Inflammatory macrophage treated with lipopolysaccharide for 4 hours (primary cell): ENCODE results near the gene CYP4F2.
"Not testable (repeated sequence)": the region's sequence is repeated elsewhere in the genome, so short reads cannot be mapped to it uniquely, and the experiment has no call there.

Source experiments
- DNase-seq: peaks from one replicate; pipeline ENCODE4 v3.0.0-alpha.2; 2020

Gene CYP4F2, protein sequence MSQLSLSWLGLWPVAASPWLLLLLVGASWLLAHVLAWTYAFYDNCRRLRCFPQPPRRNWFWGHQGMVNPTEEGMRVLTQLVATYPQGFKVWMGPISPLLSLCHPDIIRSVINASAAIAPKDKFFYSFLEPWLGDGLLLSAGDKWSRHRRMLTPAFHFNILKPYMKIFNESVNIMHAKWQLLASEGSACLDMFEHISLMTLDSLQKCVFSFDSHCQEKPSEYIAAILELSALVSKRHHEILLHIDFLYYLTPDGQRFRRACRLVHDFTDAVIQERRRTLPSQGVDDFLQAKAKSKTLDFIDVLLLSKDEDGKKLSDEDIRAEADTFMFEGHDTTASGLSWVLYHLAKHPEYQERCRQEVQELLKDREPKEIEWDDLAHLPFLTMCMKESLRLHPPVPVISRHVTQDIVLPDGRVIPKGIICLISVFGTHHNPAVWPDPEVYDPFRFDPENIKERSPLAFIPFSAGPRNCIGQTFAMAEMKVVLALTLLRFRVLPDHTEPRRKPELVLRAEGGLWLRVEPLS

DNA sequence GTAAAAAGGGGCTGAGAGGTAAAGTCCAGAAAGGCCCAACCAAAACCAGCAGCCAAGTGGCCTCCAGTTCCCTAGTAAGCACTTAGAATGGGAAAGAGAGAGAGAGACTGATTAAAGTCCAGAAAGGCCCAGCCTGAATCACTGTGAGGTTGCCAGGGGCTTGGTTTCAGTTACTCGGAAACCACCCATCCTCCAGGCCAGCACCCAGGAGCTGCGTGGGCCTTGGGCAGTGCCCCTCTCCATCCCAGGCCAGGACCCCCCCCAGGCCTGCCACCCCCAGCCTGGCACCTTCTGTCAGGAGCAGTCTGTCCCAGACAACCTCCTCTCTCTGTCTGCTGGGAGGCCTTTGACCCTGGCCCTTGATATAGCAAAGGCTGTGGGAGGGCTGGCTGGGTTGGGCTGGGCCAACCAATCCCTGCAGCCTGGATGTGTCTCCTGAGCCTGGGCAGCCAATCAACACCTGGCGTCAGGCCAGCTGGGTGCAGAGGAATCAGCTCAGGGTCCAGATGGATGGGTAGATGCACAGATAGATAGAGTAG is at the start of gene CYP4F2:
TSS of gene CYP4F2 (minus strand) at position 337 of the 539 bp plus-strand sequence. CDS start 463 bp downstream, outside the sequence.
- DNase-seq = no peak

DNA sequence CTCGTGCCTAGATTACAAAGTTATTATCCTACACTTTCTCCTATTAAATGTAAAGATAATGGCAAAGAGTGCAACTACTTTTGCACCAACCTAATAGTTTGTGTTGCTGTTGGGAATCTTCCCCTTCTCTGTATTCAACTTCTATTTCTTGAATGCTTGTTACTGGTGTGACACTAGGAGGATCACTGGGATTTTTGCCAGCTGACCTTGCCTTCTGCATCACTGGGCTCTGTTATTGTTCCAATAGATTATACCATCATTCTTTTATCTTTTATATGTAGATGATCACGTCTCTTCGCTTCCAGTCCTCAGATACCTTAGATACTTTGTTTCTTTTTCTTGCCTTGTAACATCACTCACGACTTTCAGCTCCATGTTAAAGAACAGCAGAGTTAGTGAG is 47.4 kb upstream of the CYP4F2 start:
- no peak for DNase-seq

DNA sequence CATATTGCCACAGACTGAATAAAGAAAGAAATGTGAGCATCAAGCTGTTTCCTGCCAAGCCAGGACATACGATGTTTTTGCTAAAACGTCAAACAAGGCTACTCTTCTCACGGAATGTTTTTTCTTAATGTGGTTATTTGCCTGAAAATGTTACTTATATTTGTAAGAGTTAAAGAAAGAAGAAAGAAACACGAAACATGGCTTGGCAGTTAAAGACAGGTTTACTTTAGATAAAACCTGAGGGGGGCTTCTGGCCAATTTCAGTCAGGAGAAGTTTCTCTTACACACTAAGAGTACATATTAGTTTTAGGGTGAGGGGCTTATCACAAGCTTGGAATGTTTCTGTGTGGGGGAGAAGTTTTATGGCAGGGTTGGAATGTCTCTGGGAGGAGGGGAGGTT is 46.5 kb upstream of the CYP4F2 start:
- no peak for DNase-seq

DNA sequence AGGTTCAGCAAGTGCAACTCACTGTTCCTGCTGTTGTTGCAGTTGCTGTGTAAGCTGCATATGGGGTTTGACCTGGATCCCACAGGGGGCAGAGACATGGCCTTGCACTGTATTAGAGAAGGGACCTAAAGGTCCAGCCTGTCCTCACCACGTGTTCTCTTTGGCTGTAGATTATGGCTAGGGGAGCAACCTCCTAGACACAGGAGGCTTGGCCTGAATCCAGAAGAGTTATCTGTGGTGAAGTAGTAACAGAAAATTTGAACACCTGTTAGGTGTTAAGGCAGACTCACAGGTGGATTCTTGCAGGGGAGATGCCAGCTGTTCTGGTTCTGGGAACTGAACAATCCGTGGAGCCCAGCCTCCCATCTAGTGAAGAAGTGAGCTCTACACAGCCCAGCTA is 39.9 kb upstream of the CYP4F2 start:
- DNase-seq = no peak

DNA sequence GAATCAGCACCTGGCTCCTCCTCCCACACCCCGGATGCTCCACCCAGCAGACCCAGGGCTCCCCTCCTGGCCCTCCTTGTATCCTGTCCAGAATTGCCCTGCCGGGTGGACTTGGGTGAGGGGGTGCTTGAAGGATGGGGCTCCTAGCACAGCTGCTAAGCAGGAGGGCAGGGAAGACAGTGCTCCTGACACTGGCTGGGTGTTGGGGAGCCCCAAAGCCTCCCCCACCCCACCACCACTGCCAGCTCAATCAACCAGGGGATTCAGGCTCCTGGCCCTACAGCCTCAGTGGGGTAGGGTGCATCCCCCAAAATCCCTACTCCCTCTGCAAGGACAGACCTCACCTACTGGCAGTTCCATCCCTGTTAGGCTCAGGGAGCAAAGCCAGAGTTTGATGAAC is 39.1 kb upstream of the CYP4F2 start:
- DNase-seq = no peak

DNA sequence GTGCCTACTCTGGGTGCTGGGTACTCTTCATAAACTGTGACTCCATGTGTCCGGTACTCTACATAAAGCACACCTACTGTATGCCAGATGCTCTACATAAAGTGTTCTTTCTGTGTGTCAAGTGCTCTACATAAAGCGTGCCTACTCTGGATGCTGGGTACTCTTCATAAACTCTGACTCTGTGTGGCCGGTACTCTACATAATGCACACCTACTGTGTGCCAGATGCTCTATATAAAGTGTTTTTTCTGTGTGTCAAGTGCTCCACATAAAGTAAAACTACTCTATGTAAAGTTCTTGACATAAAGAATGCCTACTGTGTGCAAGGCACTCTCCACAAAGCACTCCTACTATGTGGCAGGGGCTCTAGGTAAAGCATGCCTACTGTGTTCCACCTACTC is 38.3 kb upstream of the CYP4F2 start:
- no peak for DNase-seq

DNA sequence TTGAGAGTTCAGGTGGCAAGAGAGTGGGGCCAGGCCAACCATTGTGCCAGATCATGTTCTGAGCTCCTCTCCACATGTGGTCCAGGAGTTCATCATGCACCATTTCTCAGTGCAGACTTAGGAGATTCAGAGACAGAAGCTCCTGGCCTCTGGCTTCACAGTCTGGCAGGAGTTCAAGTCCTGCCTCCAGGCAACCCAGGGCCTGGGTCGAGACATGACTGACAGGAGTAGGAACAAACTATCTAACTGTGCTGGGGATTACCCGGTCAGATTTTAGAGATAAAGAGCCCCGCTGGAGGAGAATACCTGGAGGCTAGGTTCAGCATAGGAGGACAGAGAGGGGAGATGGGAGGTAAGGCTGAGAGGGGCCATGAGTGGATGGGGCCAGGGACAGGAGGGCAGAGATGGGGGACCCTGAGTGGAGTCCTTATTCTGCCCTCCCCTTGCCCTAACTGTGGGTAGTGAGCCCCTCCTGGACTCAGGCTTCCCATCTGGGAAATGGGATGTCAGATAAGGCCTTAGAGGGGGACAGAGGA is 37.4 kb upstream of the CYP4F2 start:
- no peak for DNase-seq

DNA sequence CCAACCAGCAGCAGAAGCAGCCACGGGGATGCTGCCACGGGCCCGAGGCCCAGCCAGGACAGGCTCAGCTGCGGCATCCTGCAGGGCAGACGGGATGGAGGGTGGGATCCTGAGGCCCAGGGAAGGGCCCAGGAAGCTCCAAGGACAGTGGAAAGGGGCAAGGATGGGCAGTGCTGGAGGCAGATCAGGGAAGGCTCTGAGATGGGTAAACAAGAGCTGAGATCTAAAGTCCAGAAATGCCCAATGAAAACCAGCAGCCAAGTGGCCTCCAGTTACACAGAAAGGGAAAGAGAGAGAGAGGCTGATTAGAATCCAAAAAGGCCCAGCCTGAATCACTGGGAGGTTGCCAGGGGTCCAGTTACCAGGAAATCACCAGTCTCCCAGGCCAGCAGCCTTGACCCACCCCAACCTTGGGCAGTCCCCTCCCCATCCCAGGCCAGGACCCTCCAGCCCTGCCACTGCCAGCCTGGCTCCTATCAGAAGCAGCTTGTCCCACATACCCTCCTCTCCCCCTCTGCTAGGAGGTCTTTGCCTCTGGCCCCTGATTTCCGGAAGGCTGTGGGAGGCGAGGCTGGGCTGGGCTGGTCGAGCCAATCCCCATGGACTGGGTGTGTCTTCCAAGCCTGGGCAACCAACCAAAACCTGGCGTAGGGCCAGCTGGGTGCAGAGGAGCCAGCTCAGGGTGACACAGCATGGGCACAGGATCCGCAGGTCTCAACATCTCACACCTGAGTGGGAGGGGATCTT is 36.6 kb upstream of the CYP4F2 start, which contains the start of gene CYP4F11:
TSS of gene CYP4F11 (minus strand) at position 198 of the 747 bp plus-strand sequence. CDS start at position 77, 121 bp downstream.
- DNase-seq = no peak

DNA sequence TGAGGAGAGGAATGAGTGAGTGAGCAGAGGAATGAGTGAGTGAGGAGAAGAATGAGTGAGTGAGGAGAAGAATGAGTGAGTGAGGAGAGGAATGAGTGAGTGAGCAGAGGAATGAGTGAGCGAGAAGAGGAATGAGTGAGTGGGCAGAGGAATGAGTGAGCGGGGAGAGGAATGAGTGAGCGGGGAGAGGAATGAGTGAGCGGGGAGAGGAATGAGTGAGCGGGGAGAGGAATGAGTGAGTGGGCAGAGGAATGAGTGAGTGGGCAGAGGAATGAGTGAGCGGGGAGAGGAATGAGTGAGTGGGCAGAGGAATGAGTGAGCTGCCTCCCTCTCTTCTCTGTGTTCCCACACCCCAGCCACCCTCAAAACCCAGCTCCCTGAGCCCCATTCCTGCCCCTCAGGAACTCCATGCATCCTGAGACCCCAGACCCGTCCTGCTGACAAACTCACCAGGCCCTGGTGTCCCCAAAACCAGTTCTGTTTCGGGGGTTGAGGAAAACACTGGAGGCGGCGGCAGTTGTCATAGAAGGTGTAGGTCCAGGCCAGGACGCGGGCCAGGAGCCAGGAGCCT is 36.0 kb upstream of the CYP4F2 start:
- not testable (repeated sequence) for DNase-seq

DNA sequence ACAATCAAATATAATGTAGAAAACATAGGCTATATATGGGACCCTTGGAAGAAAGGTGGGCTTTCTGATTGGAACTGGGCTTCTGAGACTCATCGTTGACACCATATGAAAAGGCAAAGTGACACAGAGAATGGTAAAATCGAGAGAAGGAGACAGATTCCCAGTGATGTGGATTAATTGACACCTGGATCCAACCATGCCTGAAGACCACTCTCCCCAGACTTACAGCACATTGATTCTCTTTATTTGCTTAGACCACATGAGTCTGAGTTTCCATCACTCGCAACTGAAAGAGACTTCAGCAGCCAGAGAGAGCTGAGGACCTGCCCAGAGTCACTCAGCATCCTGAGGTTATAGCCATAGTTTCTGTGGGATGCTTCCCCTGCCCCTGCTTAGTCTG is 30.4 kb upstream of the CYP4F2 start:
- no peak for DNase-seq

DNA sequence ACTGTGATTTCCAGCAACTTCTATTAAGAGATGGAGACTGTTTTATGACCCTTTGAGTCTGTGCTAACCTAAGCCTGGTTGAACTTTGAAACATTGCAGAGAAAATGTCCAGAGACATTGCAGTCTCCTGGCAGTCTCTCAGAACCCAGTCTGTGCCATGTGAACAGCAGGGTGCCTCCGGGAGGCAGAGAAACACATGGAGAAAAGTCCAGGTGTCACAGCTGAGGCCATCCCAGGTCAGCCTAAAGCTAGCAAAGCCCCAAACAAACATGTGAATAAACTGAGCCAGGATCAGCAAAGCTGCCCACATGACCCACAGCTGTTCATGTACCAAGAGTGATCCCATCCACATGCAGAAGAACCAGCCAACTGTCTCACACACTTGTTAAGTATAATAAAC is 28.6 kb upstream of the CYP4F2 start:
- DNase-seq = no peak

DNA sequence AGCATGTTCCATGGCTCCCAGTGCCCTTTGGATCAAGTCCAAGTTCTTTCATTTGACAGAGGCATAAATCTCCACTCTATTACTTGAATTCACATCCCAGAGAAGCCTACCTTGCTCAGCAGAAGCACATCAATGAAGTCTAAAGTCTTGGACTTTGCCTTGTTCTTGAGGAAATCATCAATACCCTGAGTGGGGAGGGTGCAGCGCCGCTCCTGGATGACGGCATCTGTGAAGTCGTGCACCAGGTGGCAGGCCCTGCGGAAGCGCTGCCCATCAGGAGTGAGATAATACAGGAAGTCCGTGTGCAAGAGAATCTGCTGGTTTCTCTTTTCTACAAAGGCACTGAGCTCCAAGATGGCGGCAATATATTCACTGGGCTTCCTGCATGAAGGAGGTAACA is 25.8 kb upstream of the CYP4F2 start:
- no peak for DNase-seq

DNA sequence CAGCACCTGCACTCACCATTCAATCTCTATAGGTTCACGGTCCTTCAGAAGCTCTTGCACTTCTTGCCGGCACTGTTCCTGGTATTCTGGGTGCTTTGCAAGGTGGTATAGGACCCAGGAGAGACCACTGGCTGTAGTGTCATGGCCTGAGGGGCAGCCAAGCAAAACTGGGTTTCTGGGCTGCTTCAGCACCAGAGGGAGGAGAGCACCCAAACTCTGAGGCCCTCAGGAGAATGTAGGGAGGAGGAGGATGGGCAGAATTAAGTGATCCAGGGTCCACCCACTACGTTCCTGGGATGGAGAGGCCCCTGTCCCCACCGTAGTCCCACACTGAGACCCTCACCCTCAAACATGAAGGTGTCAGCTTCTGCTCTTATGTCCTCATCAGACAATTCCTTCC is 24.1 kb upstream of the CYP4F2 start:
- no peak for DNase-seq

DNA sequence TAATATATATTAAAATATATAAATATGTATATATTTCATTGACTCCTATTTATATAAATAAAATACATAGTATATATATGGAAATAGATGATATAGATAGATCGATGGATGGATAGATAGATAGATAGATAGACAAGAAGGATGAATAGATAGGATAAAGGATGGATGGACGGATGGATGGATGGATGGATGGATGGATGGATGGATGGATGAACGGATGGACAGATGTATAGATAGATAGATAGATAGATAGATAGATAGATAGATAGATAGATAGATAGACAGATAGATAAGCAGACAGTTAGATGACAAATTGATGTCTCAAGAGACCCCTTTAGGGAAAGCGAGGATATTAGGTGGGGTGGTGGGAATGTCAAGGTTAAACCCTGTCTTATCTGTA is 21.4 kb upstream of the CYP4F2 start:
- no peak for DNase-seq

DNA sequence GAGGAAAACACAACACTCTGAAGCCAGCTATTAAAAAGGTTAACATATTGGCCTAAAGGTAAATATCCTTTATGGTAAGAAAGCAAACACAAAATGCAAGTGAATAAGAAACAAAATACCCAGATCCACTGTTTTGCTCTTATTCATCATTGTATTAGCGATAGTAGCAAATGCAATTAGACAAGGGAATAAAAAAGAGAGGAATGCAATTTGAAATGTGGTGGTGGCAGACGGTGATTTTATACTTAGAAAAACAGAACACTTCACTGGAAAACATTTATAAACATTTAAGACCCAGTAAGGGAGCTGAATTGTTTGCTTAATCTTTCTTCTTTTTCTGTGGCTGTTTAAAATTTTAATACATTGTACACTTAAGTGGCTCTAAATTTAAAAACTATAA is 17.2 kb upstream of the CYP4F2 start:
- no peak for DNase-seq

DNA sequence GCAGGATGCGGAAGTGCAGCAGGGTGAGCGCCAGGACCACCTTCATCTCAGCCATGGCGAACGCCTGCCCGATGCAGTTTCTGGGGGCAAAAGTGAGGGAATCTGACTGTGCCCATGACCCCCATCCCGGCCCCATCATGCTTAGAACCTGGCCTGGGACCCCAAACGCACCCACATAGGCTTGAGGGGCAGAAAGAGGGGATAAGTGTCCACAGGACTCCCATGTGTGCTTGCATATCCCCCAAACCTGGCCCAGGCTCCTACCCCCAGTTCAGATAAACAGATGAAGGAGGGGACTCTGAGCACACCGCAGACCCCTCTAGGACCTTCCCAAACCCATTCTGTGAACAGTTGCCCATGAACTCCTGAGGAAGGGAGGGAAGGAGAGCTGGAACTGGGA is 16.0 kb upstream of the CYP4F2 start:
- DNase-seq = no peak

DNA sequence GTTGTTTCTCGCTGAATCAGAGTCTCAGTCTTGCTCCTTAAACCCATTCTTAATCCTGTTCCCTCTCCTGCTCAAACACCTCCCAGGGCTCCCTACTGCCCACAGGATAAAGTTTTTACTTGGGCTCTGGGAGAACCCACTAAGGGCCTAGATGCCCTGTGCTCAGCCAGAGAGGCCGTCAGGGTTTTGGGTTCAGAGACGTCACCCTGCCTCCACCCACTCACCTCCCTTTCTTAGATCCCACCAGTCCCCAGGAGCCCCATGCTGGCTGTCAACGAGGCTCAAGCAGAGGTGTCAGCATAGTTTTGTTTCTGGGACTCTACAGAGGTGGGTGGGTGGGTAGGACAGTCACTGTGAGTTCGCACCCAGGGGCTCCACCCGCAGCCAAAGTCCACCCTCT is 15.5 kb upstream of the CYP4F2 start:
- DNase-seq = no peak

DNA sequence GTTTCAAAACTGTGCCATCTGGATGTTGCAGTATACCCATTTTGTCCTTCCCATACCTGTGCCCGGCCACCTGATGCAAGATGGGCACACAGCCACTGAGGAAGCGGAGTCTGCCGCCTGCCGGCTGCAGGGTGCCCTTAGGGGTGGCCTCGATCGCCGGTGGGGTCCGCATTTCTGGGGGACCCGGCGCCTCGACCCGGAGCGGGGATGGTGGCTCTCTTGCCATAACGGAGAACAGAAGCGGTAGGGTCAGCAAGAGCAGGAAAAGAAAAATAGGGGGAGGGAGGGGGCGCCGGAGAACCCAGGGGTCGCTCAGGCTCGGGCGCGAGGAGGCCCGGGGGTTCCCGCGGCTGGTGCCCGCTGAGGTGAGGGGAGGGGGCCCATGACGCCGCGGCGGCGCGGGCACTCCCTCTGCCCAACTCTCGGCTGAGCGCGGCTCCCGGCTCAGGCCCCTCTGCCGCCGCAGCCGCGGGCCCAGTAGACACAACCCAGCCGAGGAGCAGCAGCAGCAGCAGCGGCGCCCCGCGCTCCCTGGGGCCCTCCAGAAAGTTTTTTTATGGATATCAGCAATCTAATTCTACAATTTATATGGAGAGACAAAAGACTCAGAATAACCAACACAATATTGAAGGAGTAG is 13.8 kb upstream of the CYP4F2 start:
- DNase-seq = no peak

DNA sequence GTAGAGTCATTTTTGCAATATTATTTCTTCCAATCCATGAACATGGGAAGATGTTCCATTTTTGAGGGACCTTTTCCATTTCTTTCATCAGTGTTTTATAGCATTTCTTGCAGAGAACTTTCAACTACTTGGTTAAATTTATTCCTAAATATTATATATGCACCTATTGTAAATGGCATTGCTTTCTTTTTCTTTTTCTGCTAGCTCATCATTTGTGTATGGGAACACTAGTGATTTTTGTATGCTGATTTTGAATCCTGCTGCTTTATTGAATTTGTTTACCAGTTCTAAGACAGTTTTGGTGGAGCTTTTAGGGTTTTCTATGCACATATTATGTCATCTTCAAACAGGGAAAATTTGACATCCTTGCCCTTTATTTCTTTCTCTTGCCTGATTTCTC is 7.2 kb upstream of the CYP4F2 start:
- DNase-seq = no peak

DNA sequence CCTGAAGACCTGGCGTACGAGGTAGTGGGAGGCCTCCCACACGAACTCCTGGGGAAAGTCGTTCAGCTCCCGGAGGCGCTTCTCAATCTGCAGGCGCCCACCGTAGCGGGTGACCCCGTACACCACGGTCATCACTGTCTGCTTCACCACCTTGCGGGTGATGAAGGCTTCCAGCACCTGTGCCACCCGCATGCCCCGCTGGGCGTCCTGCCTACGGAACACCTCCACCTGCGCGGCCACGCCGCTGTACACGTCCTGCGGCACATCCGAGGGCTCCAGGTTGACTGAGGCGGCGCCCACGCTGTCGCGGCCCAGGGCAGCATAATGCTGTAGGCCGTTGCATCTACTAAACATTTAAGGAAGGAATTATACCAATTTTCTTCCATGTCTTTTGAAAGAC is 5.0 kb upstream of the CYP4F2 start:
- DNase-seq = not testable (repeated sequence)

DNA sequence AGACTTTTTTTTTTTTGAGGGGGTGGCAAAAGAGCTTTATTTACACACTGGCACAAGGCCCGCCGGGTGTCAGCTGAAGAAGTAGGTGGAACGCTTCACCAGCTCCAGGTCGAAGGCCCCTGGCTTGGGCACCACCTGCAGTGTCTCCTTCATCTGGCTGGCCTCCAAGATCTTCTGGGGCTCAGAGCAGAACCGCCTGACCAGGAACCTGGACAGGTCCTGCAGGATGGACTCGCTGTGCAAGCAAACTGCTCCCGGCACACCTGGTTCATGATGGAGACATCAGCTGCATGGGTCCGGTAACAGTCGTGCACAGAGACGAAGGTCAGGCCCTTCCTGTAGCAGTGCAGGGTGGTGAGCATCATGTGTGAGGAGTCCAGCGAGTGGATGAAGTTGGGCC is 4.4 kb upstream of the CYP4F2 start:
- DNase-seq = no peak

DNA sequence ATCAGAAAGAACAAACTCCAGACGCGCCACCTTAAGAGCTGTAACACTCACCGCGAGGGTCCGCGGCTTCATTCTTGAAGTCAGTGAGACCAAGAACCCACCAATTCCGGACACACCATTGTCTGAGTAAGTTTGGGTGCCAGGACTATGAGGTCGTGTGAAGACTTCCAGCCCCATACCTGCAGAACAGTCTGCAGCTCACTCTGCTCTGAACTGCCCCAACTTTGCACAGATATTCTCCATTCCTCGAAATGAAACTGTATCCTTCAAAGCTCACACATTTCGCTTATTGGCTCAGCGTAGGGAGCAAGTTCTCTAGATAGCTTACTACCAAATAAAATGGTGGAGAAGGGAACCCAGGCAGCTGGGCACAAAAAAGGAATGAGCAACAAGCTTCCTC is 2.6 kb upstream of the CYP4F2 start:
- DNase-seq = no peak

DNA sequence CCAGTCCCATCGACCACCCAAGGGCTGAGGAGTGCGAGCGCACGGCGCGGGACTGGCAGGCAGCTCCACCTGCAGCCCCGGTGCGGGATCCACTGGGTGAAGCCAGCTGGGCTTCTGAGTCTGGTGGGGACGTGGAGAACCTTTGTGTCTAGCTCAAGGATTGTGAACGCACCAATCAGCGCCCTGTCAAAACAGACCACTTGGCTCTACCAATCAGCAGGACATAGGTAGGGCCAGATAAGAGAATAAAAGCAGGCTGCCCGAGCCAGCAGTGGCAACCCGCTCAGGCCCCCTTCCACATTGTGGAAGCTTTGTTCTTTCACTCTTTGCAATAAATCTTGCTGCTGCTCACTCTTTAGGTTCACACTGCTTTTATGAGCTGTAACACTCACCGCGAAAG is 2.2 kb upstream of the CYP4F2 start:
- not testable (repeated sequence) for DNase-seq
